ENCODE data around the gene FCRL1. TPM values are rescaled to one million over a fixed set of nuclear protein-coding genes. Genes with fewer than 3 reads are reported as not detected.

The FCRL1 gene
- total RNA-seq, 4 donors from 2014 or later = not detected

- H3K4me3 ChIP-seq (ENCODE audit: low read depth, poor library complexity, severe bottlenecking) = no peak overlapping the region
- WGBS, 2 donors = 56 to 70% methylated on average over 4 of the region's 4 CpGs
- intact Hi-C loops (cut with DNase I; ENCODE audit: low total_unique reads) = no loop called here
- TF ChIP-seq POLR2A (IDR thresholded peaks at IDR 0.05) = no peak
- no peak for TF ChIP-seq CTCF (IDR thresholded peaks at IDR 0.05)
- DNase-seq (ENCODE audit: low spot score in 2 of 2) = no peak
These were observed 44.6 kb downstream of the FCRL1 start for GRCh38 chr1:157775101-157775870.

DNA sequence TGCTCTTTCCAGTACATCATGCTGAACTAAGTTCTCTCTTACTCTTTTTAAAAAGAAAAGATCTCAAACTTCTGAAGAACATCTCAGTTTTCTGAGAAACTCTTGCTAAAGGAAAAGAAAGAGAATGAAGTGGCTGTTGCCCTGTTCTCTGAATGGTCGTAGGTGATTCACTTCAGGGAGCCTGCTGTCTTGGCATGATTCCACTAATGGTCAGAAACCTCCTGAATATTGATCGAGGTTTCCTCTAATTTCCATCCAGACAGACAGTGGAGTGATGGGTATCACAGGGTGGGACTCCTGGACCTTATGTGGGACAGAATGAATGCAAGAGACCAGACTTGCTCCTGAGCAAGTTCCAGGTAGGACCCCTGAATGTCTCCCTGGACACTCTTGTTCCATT lies 45.5 kb downstream of the FCRL1 start:
- DNase-seq (ENCODE audit: low spot score in 2 of 2) = no peak
- H3K4me3 ChIP-seq (ENCODE audit: low read depth, poor library complexity, severe bottlenecking) = no peak overlapping the region
- intact Hi-C loops (cut with DNase I; ENCODE audit: low total_unique reads) = no loop called here
- no peak for TF ChIP-seq POLR2A (IDR thresholded peaks at IDR 0.05)
- no peak for TF ChIP-seq CTCF (IDR thresholded peaks at IDR 0.05)
- WGBS, 2 donors = 64 to 73% methylated on average over 2 of the region's 2 CpGs

DNA sequence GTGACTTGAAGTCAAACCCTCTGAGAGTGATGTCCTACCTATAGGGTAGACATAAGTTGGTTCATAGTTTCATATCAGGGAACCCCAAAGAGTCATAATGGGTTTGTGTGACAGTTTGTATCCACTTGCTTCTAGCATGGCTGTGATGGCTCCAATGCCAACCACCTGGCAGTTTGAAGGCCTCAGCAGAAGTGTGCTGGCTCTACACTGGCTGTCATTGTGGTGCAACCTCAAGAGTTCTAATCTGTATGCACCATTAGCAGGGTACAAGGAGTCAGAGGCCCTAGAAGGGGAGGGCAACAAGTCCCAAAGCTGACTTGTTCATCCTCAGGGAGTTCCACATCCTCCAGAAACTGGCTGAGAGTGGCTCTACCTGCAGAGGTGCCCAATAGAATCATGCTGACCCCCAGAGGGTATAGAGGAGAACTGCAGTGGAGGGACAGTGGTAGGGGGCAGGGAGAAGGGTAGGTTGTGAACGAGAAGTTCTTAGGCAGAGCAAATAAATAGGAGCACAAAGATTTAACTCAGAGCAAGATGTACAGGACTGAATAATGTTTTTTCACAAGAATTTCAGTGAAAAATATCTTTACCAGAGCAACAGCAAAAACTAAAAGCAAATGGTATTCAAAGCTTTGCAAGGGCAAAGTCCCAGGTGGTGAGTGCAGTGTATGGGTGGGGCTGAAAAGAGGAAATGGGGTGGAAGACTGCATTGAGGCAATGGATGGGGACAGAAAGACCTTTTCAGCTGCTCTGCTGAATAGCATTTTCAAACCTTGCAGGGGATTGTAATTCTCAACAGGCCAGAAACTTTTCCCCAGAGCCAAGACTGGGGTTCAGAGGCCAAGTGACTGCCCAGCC lies 46.2 kb downstream of the FCRL1 start:
- TF ChIP-seq POLR2A (IDR thresholded peaks at IDR 0.05) (no peak), CTCF (IDR thresholded peaks at IDR 0.05) (no peak)
- no peak for DNase-seq (ENCODE audit: low spot score in 2 of 2)
- no peak overlapping the region for H3K4me3 ChIP-seq (ENCODE audit: low read depth, poor library complexity, severe bottlenecking)
- intact Hi-C loops (cut with DNase I; ENCODE audit: low total_unique reads) = no loop called here
- WGBS, 2 donors = 24 to 32% methylated on average over 1 of the region's 1 CpG

GRCh38 chr1:157771661-157772425 lies 48.1 kb downstream of the FCRL1 start:
- no peak for TF ChIP-seq CTCF (IDR thresholded peaks at IDR 0.05)
- TF ChIP-seq POLR2A (IDR thresholded peaks at IDR 0.05) = no peak
- no peak for DNase-seq (ENCODE audit: low spot score in 2 of 2)
- intact Hi-C loops (cut with DNase I; ENCODE audit: low total_unique reads) = no loop called here
- H3K4me3 ChIP-seq (ENCODE audit: low read depth, poor library complexity, severe bottlenecking) = no peak overlapping the region
- 73 to 75% methylated on average over 8 of the region's 8 CpGs for WGBS, 2 donors

GRCh38 chr1:157770442-157771043 lies 49.4 kb downstream of the FCRL1 start:
- TF ChIP-seq POLR2A (IDR thresholded peaks at IDR 0.05) (no peak), CTCF (IDR thresholded peaks at IDR 0.05) (no peak)
- intact Hi-C loops (cut with DNase I; ENCODE audit: low total_unique reads) = no loop called here
- 42 to 55% methylated on average over 9 of the region's 9 CpGs for WGBS, 2 donors
- no peak overlapping the region for H3K4me3 ChIP-seq (ENCODE audit: low read depth, poor library complexity, severe bottlenecking)
- no peak for DNase-seq (ENCODE audit: low spot score in 2 of 2)

Measured in lower leg skin (tissue), 4 donors.